Urothelium cell line (cell line): Measurements from ENCODE around the gene INPP5D.
"Not testable (repeated sequence)": the region's sequence is repeated elsewhere in the genome, so short reads cannot be mapped to it uniquely, and the experiment has no call there.

Experiments used
- DNase-seq: peaks from one replicate; pipeline ENCODE4 v3.0.0; 2011; ENCODE audit warnings: low spot score, mixed read lengths
- FAIRE-seq: peaks from 2 replicates; lab custom pipeline; 2011; peaks lifted over from hg19 to GRCh38; lab: Jason Lieb, UNC

INPP5D gene

DNA sequence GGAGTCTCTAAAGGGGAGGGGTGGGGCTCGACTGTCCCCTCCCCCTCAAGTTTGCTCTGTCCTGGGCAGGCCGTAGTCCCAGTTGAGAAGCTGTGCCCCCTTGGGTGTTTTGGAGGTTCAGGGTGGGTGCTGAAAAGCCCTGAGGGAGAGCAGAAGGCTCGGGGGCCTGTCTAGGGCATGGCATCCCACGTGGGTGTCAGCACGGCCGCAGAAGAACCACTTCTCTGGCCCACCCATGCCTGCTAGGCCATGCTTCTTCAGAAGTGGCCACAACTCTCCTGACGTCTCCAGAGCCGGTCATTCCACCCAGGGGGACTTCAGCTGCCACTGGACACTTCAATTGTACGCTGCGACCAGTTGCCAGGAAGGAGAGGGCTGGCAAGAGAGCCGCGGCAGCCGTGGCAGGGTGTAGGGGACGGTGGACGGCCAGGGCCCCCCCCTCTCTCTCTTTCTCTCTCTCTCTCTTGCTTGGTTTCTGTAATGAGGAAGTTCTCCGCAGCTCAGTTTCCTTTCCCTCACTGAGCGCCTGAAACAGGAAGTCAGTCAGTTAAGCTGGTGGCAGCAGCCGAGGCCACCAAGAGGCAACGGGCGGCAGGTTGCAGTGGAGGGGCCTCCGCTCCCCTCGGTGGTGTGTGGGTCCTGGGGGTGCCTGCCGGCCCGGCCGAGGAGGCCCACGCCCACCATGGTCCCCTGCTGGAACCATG is at the start of gene INPP5D:
TSS of gene INPP5D (plus strand) at position 546 of the 704 bp plus-strand sequence. CDS start at position 683, 137 bp downstream.
- FAIRE-seq, result no peak
- no peak for DNase-seq

GRCh38 chr2:233010569-233011267 is 49.4 kb upstream of the INPP5D start:
- DNase-seq, result no peak
- FAIRE-seq, result no peak

- FAIRE-seq (no peak), DNase-seq (no peak)
These were observed 48.9 kb upstream of the INPP5D start for GRCh38 chr2:233011268-233011650.

GRCh38 chr2:233011702-233012131 is 48.4 kb upstream of the INPP5D start:
- DNase-seq, result no peak
- FAIRE-seq, result no peak

DNA sequence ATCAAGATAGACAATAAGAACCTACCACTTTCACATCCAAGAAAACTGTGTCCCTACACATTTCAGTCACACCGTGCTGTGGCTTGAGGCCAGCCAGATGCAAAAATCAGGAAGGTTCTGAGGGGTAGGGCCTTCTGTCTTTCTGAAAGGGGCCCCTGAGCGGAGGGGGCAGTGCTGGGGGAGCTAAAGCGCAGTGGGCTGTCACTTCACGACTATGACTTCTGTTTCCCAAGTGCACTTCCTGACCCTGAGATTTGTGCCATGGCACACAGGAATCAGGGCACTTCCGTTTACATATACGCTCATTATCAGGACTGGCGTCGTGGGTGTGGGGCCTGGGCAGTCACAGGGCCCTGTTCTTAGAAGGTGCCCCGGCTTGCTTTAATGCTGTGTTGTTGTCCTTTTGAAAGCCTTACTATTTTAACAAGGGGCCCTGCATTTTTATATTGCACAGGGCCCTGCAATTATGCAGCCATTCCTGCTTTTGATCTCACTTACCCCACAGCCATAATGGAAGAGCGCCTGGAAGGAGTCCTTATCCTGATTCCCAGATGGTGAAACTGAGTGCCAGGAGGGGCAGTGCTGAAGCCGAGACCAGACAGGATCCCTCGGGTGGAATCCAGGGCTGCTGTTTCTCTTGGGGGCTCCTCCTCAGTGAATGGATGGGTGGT is 47.7 kb upstream of the INPP5D start:
- FAIRE-seq (no peak), DNase-seq (no peak)

GRCh38 chr2:233013027-233013461 is 47.1 kb upstream of the INPP5D start, which contains the start of gene NGEF:
TSS of gene NGEF (minus strand) at chr2:233013256. CDS start at chr2:232974890, 38,366 bp downstream.
- DNase-seq, result no peak
- no peak for FAIRE-seq

- DNase-seq (no peak), FAIRE-seq (no peak)
These were observed 46.5 kb upstream of the INPP5D start for GRCh38 chr2:233013650-233014049.

DNA sequence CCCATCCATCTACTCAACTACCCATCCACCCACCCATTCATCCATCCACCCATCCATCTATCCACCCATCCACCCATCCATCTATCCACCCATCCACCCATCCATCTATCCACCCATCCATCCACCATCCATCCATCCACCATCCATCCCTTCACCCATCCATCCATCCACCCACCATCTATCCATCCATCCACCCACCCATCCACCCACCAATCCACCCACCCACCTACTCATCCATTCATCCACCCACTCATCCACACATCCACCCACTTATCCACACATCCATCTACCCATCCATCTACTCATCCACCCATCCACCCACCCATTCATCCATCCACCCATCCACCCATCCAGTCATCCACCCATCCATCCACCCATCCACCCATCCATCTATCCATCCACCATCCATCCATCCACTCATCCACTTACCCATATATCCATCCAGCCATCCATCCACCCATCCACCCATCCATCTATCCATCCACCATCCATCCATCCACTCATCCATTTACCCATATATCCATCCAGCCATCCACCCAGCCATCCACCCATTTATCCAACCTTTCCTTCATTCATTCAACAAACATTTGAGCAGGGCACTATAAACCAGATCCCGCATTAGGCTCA is 45.0 kb upstream of the INPP5D start:
- DNase-seq (no peak), FAIRE-seq (peak; percentile 98)

DNA sequence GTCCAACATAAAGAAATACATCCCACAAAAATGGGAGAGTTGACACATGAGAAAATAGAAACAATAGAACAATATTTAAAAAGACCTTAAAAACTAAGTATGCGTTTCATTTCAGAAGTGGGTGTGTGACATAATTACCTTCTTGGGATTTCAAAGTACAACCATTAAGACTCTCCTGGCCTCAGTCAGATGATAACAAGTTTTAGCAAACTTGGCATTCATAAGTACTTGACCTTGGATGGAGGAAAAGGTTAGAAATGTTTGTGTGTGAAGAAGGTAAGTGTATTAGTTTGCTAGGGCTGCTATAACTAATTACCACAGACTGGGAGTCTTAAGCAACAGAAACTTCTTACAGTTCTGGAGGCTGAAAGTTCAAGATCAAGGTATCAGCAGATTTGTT is 42.2 kb upstream of the INPP5D start:
- no peak for DNase-seq
- FAIRE-seq, result no peak

DNA sequence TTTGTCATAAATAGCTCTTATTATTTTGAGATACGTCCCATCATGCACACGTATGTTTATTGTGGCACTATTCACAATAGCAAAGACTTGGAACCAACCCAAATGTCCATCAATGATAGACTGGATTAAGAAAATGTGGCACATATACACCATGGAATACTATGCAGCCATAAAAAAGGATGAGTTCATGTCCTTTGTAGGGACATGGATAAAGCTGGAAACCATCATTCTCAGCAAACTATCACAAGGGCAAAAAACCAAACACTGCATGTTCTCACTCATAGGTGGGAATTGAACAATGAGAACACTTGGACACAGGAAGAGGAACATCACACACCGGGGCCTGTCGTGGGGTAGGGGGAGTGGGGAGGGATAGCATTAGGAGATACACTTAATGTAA is 40.5 kb upstream of the INPP5D start:
- not testable (repeated sequence) for DNase-seq, FAIRE-seq

DNA sequence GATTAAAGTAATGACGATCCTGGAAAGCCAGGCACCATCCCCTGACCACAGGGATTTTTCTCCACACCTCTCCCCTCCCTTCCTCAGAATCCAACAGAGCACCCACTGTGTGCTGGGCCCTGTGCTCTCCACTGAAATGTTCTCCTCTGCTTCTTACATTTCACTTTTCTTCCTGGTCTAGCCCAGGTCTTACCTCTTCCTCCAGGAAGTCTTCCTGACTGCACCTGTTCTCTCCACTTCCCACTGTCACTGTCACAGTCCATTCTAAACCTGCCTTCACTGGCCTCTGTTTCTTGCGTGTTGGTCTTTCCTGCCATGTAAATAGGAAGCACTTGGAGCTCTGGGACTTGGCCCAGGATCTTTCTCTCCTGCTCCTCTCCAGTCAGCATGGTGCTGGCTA is 39.7 kb upstream of the INPP5D start:
- no peak for FAIRE-seq
- no peak for DNase-seq

- DNase-seq (no peak), FAIRE-seq (no peak)
These were observed 38.4 kb upstream of the INPP5D start for GRCh38 chr2:233021771-233022170.

DNA sequence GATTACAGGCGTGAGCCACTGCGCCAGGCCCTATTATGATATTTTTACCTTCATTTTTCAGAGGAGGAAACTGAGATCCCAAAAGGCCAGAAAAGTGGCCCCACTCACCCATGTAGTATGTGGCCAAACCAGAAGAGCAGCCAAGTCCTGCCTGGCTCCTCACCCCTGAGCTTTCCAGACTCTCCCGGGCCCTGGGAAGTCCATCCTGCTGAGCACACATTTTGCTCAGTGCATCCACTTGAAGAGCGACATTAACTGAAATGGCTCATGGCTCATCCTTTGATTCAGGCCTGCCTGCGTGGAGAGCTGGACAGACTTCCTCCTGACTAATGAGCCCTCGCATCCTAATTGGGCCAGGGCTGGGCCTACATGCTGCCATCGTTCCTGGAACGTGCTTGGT is 37.6 kb upstream of the INPP5D start:
- DNase-seq (no peak), FAIRE-seq (no peak)

GRCh38 chr2:233023007-233023760 is 37.0 kb upstream of the INPP5D start:
- no peak for DNase-seq
- FAIRE-seq, result no peak

GRCh38 chr2:233023761-233024410 is 36.3 kb upstream of the INPP5D start:
- no peak for FAIRE-seq

DNA sequence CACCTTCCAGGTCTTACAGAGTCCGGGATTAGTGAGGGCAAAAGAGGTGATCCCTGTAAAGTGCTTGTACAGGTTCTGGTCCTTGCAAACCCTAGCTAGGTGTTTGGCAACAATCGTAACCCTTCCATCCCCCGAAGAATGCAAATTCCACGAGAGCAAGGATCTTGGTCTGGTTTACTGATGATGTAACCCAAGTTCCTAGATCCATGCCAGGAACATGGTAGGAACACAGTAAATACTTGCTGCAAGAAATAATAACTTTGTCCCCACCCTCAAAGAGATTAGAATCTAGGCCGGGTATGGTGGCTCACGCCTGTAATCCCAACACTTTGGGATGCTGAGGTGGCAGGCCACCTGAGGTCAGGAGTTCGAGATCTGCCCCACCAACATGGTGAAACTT is 34.4 kb upstream of the INPP5D start:
- FAIRE-seq, result no peak
- no peak for DNase-seq

More at GRCh38 chr2:233023761-233024410, 36.3 kb upstream of the INPP5D start:
- DNase-seq, result no peak

DNA sequence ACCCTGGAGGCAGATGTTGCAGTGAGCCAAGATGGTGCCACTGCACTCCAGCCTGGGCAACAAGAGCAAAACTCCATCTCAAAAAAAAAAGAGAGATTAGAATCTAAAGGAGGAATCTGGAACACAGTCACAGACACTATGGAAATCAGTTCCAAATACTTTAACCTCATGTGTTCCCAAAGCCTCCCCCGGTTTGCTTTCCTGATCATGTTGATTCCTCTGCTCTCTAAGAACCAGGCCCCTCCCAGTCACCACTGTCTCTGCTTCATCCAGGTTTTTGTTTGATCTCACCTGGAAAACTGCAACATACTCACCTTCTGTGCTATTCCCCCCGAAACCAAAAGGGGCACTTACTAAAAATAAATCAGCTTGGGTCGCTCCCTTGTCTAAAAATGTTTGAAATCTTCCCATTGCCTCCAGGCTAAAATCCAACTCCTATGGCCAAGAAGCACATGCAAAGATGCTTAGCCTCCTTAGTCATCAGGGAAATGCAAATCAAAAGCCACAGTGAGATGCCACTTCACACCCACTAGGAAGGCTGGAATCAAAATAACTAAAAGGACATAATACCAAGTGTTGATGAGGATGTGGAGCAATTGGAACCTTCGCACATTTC is 33.8 kb upstream of the INPP5D start:
- FAIRE-seq (no peak), DNase-seq (no peak)

DNA sequence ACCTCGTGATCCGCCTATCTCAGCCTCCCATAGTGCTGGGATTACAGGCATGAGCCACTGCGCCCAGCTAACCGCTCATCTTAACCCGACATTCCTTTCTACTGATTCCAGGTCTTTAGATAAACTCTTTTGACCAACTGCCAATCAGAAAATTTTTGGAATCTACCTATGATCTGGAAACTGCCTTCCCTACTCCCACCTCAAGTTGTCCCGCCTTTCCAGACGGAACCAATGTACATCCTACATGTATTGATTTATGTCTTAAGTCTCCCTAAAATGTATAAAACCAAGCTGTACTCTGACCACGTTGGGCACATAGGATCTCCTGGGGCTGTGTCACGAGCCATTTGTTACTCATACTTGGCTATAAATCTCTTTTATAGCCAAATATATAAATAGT is 30.8 kb upstream of the INPP5D start:
- FAIRE-seq, result no peak
- no peak for DNase-seq
